HG02759 (cell line): ENCODE measurements around the gene ARHGAP42.

Experiments used
- ATAC-seq: cut with Tn5 transposase; IDR thresholded peaks from one replicate; pipeline ENCODE4 v1.9.1; 2021; ENCODE audit warnings: mild to moderate bottlenecking, moderate library complexity; ENCODE audit not compliant: unreplicated experiment

The ARHGAP42 gene

DNA sequence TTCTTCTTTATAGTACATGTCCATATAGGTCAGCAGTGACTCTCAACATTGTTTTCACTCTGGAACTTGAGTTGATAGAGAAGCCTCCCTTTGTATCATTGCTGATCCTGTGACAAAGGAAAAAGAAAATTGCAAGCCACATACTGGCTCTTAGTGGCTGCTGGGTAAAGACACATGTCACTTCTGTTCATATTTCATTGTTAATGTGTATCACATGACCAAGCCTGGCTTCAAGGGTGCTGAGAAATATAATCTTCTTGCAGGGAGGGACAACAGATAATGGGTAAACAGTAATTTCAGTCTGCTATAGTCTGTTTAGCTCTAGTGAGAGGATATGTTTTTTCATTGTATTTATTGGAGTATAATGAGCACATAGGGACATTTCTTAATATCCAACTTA, 269.3 kb downstream of the ARHGAP42 start:
- no peak for ATAC-seq

DNA sequence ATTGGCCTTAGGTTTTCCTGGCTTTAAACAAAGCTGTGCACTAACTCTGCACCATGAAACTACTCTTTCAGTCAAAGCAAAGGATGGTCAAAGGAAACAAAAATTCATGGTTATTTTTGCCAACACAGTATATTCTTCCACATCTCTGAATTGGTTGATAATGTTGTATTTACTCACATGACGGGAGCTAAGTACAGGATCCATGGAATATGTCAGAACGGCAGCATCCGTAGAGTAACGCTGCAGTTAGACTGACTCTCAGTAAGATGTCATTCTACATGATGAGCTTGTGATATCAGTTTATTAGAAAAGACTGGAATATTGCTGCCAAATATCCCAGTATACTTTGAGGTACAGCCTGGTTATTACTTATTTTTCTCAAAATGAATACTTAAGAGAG, 270.4 kb downstream of the ARHGAP42 start:
- no peak for ATAC-seq

GRCh38 chr11:100961633-100962032, 274.5 kb downstream of the ARHGAP42 start:
- ATAC-seq = no peak

GRCh38 chr11:100963375-100963774, 276.3 kb downstream of the ARHGAP42 start:
- ATAC-seq = no peak

DNA sequence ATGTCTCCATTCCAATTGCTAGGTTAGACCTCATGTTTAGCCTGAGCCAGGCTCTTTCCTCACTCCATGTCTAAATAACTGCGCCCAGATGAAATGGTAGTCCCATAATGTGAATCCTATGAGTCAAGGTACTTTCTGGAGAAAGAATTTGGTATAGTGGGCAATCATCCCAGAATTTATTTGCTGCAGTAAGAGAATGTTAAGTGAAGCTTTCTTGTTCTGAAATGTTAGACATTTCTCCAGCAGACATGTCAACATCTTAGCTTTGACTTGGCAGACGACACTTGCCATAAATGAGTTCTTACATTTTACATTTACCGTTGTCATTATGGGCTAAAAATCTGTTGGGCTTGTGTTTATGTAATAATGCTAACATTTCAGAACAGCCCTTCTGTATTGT, 277.3 kb downstream of the ARHGAP42 start:
- no peak for ATAC-seq

- no peak for ATAC-seq
Measured at GRCh38 chr11:100965346-100965745, 278.3 kb downstream of the ARHGAP42 start.

DNA sequence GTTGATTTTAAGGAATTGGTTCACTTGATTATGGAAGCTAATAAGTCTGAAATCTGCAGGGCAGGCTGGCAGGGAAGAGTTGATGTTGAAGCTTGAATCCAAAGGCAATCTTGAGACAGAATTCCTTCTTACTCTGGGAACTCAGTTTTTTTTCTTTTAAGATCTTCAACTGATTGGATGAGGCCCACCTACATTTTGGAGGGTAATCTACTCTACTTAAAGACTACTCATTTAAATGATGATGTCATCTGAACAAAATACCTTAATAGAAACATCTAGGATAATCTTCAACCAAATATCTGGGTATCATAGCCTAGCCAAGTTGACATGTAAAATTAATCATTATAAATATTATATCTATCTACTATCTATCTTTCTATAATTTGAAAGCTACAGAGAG, 279.3 kb downstream of the ARHGAP42 start:
- no peak for ATAC-seq

GRCh38 chr11:100969008-100969407, 281.9 kb downstream of the ARHGAP42 start:
- no peak for ATAC-seq

GRCh38 chr11:100970283-100971164, 283.4 kb downstream of the ARHGAP42 start:
- no peak for ATAC-seq

DNA sequence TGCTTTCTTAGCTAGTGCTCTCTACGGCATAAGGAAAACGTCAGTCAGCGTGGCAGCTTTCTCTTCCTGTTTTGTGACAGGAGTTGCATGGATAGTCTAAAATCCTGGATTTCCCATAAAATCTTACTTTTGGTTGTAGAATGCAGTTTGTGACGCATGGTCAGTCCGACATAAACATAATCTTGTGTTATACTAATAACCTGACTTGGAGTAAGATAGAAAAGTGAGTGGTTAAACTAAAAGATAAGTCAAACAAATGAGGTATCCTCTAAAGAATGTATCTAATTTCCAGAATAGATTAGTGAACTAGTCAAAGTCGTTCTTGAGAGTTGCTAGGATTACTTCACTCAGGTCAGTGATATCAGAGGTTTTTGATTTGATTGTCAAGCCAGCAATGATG, 285.0 kb downstream of the ARHGAP42 start:
- ATAC-seq = no peak

DNA sequence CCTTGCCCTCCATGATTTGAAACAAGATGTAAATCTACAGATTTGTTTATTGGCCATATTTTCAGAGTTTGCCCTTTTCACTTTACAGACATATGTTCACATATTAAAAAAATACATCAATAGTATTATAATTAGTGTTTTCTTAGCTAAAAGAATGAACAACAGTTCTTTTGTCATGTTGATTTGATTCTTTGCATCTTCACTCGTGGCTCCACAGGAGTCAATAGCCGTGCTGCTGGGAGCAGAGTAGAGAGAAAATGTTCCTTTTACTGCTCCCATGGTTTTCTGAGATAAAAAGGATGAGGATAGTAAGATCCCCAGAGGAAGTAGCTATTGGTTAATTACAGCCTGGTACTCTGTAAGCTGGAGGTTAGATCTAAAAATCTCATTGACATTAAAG, 291.4 kb downstream of the ARHGAP42 start:
- ATAC-seq = no peak

- no peak for ATAC-seq
Measured at GRCh38 chr11:100978939-100979338, 291.9 kb downstream of the ARHGAP42 start.

- ATAC-seq = no peak
Measured at GRCh38 chr11:100980156-100980555, 293.1 kb downstream of the ARHGAP42 start.

DNA sequence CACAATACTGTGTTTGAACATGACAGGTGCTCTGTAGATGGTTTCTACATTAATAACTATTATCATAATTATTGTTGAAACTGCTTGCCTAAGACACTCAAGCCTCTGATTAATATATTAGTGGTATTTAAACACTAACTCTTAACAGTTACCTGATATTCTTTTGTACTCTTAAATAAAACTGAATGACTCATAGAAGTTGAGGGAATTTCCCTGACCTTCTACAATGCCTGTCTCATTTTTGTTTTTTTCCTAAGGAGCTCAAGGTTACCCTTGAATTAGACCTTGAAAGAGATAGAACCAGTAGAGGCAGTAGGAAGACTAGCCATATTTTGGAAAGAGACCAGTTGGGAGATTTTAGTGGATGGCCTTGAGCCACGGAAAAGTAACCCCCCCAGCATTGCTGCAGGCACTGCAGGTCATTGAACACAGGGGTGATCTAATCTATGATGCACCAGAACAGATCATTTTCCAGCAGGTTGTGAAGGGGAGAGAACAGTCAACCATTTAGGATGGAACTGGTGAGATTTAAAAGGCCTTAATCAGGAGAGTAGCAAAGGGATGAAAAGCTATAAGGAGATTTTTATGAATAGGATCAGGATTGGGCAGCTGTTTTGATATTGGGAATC, 294.2 kb downstream of the ARHGAP42 start:
- no peak for ATAC-seq

GRCh38 chr11:100984668-100985067, 297.6 kb downstream of the ARHGAP42 start:
- peak; percentile 62 for ATAC-seq

DNA sequence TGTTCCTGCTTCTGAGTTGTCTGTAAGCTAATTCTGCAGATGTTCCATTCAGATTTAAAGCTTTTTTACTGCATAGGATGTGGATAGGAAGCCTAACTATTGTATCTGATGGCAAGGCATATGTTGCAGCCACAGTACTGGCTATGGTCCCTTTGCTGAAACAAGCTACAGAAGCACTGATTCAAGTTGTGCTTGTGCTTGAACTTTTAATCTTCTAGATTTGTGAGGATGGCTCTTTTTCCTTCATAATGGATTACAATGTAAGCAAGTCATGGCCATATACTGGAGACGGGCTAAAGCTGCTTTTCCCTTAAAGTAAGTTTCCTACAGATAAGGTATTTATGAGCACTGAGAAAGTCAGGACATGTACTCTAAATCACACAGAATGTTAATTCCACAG, 303.8 kb downstream of the ARHGAP42 start:
- no peak for ATAC-seq

DNA sequence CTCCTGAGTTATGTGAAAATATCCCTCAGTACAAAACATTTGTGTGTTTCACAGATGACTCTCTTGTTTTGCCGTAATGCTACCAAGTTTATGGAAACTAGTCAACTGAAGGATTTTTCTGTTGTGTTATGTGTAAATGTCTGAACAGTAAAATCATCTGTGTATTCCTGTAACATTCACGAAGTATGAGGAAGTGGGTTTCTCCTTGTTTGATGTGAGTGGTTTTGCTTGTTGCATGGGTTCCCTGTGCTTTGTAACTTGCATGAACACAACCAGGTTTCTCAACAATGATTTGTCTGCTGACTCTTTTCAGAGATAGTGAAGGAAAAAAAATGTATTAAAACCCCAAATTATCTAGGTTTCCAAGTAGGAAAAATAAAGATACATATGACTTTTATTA, 304.5 kb downstream of the ARHGAP42 start:
- no peak for ATAC-seq

DNA sequence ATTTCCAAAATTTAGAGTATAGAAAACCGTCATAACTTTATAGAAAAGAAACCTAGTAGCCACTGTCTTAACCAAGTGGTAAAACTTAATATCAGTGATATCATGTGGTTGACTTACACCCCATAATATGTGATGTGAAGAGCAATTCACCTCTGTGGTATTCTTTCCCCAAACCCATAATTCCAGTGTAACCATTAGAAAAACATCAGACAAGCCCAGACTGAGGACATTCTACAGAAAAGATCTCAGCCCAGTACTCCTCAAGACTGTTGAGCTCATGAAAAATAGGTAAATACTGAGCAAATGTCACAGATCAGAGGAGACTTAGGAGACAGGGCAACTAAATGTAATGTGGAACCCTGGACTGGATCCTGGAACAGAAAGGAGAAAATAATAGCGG, 307.9 kb downstream of the ARHGAP42 start:
- ATAC-seq = no peak

- no peak for ATAC-seq
Measured at GRCh38 chr11:100999756-101000155, 312.7 kb downstream of the ARHGAP42 start.

DNA sequence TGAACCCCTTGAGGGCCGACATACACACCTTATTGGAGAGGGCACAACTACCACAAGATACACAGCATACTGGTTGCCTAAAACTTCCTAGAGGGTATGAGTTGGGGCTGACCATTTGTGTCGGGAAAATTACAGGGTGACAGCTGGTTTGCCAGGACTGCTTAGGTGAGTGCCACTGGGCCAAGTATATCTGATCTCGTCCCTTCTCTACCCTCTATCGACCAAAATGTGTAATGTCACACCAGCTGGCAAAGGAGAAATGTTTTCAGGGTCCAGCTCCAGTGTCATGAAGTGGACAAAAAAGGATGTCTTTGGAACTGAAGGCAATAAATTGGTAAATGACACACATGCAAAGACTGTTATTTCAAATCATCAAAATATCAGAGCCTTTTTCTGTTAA, 316.4 kb downstream of the ARHGAP42 start:
- ATAC-seq = peak; percentile 52

GRCh38 chr11:101008961-101009689, 322.0 kb downstream of the ARHGAP42 start:
- ATAC-seq = no peak

DNA sequence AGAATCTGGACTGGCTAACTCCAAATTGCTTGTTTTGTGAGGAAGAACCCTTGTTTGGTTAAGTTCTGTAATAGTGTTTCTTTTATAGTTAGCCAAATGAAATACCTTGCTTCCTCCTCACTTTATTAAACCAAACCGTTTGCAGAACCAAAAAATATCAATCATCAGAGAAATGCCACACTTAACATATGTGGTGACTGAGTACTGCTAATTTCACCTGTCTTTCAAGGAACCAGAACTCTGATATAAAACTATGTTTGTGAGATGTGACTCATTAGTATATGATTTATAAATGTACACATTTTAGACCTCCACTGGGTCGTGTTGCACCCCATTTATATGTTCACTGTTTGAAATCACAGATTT, 322.6 kb downstream of the ARHGAP42 start:
- ATAC-seq = no peak
